HG03469 (cell line): Measurements from ENCODE around the gene GNA12.
A peak's percentile ranks its signal among the peaks of the same experiment; 100 is the strongest.
"Not testable (repeated sequence)": the region's sequence is repeated elsewhere in the genome, so short reads cannot be mapped to it uniquely, and the experiment has no call there.

Experiments
- ATAC-seq: cut with Tn5 transposase; IDR thresholded peaks from one replicate; pipeline ENCODE4 v1.9.1; 2021; ENCODE audit warnings: mild to moderate bottlenecking, moderate library complexity, moderate number of reproducible peaks; ENCODE audit not compliant: unreplicated experiment

GNA12 gene

DNA sequence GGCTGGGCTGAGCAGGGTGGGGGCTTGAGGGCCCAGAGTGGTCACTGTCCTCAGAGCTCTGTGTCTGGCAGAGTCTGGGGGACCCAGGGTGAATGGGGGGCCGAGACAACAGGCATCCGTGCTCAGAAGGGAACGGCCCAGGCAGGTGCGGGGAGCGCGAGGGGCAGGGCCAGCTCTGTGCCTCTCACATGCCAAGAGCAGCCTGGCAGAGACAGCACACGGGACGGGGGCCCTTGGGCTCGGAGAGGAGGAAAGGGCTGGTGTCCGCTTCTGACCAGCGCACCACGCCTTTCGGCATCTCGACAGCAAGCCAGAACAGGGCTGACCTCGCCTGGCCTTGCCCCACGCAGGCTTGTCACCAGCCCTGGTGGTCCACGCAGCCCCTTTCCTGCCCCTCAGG lies 142.7 kb downstream of the GNA12 start:
- ATAC-seq, result no peak

DNA sequence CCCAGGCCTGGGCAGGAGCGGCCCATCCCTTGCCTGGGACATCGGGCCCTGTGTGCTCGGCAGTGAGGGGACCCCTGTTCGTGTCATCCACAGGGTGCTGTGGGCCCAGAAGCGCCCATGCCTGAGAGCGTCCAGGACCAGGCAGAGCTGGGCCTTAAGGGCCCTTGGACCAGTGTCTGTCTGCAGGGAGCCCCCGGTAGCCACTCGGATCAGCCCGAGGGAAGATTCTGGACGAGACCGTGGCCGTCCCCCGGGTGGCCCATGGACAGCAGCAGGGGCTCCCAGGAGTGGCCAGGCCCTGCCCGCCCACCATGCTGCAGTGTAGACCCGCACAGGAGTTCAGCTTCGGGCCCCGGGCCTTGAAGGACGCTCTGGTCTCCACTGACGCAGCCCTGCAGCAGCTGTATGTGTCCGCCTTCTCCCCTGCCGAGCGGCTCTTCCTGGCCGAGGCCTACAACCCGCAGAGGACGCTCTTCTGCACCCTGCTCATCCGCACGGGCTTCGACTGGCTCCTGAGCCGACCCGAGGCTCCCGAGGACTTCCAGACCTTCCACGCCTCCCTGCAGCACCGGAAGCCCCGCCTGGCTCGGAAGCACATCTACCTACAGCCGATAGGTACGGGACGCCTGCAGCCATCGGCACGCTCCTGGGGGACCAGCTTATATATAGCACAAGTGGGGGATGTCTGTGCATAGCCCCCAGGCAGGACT lies 143.8 kb downstream of the GNA12 start:
- ATAC-seq, result no peak

DNA sequence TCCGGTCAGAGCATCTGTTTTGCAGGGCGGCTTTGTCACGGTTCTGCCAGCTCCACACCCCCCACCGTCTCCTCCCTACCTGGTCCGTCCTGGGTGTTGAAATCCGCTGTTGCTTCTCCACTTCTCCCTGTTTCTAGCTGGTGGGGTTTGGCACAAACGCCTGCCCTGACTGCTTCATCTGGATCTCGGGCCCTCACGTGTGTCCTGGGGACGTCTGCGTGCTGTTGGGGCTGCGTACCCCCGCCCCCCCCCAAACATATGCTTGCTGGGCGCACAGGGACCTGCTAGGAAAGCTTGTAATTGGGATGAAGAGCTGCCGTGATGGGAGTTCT lies 144.9 kb downstream of the GNA12 start:
- no peak for ATAC-seq

DNA sequence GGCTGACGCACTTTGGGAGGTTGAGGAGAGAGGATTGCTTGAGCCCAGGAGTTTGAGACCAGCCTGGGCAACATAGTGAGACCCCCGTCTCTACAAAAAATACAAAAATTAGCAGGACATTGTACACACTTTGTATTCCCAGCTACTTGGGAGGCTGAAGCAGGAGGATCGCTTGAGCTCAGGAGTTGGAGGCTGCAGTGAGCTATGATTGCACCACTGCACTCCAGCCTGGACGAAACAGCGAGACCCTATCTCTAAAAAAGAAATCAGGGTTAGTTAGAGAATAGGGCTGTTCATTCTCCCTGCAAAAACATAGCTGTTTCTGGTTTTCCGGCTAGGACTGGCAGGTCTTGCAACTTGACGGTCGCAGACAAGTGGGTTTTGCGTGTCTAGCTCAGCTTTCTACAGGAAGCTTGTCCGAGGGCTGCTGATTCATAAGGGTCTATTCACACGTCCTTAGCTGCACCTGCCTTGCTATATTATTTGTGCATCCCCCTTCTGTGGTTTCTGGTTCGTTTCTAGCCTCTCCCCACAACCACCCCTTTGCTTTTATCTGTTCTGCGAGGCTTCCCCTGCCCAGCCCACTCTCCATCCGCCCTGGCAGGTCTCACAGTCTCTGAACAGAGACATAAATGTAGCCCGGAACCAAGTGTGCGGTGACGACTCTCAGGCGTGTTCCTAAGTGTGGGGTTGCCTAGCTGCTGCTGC lies 145.4 kb downstream of the GNA12 start:
- ATAC-seq, result peak; percentile 84

DNA sequence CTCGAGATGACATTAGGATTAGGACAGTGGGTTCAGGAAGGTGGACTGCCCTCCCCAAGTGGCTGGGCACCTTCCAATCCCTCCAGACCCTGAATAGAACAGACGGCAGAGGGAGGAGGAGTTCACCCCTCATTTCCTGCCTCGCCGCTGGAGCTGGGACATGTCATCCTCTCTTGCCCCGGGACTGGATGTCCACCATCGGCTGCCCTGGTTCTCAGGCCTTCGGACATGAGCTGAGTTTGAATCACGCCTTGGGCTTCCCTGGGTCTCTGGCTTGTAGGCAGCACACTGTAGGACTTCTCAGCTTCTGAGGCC lies 150.0 kb downstream of the GNA12 start:
- ATAC-seq, result not testable (repeated sequence)

DNA sequence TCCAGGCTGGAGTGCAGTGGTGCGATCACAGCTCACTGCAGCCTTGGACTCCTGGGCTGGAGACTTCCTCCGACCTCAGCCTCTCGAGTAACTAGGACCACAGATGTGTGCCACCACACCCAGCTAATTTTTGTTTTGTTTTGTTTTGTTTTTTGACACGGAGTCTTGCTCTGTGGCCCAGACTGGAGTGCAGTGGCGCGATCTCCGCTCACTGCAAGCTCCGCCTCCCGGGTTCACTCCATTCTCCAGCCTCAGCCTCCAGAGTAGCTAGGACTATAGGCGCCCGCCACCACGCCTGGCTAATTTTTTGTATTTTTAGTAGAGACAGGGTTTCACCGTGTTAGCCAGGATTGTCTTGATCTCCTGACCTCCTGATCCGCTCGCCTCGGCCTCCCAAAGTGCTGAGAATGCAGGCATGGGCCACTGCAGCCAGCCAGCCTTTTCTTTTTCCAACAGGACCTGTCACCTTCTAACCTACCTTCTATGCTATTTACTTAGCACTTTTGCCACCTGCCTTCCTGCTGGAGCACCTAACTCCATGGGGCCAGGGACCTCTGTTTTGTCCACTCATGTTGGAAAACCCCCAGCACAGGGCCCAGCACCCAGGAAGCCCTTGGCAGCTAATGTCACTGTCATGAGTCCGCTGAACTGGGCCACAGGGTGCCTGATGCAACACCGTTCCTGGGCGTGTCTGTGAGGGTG lies 150.5 kb downstream of the GNA12 start:
- ATAC-seq, result not testable (repeated sequence)

DNA sequence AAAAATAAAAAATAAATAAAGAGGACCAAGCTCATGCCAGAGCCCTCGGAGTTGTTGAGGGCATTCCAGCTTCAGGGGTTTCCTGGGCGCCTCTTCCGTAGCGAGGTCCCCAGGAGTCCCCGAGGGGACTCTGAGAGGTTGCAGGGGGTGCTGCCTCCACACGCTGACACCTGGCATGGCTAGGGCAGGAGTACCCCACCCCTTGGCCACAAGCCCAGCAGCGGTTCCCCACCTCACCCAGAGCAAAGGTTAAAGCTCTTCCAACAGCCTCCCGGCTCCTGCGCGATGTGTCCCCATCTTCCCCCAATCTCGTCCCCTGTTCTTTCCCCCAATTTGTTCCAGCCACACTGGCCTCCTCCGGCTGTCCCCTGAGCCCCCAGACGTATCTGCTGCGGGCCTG lies 151.6 kb downstream of the GNA12 start:
- ATAC-seq, result no peak

DNA sequence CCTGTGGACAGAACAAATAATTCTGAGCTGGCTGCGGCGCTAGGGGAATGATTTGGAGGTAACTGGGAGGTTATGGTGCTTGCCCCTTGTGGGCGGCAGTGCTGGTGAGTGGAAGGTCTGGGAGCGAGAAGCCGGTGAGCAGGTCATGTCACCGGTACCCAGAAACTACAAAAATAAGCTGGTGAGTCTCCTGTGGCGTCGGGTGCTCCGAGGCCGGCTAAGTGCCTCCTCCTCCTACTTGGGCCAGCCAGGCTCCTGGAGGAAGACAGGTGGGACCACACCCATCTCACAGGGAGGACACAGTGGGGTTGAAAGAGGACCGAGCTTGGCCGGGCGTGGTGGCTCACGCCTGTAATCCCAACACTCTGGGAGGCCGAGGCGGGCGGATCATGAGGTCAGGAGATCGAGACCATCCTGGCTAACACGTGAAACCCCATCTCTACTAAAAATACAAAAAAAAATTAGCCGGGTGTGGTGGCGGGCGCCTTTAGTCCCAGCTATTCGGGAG lies 152.1 kb downstream of the GNA12 start:
- not testable (repeated sequence) for ATAC-seq

DNA sequence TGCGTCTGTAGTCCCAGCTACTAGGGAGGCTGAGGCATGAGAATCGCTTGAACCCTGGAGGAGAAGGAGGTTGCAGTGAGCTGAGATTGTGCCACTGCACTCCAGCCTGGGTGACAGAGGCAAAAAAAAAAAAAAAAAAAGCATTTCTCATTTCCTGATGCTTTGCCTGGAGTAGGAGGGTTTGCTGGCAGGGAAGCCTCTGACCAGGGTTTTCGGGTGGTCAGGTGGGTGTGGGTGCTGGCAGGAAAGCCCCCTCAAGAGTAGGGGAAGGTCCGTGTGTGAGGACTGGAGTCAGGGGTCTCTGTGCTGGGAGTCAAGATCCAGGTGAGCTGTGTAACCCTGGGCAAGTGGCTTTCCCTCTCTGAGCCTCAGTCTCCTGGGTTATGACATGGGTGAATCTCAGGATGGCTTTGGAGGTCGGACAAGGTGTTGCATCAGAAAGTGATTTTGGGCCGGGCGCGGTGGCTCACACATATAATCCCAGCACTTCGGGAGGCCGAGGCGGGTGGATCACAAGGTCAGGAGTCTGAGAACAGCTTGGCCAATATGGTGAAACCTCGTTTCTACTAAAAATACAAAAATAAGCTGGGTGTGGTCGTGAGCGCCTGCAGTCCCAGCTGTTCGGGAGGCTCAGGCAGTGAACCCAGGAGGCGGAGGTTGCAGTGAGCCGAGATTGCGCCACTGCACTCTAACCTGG lies 152.9 kb downstream of the GNA12 start:
- no peak for ATAC-seq

DNA sequence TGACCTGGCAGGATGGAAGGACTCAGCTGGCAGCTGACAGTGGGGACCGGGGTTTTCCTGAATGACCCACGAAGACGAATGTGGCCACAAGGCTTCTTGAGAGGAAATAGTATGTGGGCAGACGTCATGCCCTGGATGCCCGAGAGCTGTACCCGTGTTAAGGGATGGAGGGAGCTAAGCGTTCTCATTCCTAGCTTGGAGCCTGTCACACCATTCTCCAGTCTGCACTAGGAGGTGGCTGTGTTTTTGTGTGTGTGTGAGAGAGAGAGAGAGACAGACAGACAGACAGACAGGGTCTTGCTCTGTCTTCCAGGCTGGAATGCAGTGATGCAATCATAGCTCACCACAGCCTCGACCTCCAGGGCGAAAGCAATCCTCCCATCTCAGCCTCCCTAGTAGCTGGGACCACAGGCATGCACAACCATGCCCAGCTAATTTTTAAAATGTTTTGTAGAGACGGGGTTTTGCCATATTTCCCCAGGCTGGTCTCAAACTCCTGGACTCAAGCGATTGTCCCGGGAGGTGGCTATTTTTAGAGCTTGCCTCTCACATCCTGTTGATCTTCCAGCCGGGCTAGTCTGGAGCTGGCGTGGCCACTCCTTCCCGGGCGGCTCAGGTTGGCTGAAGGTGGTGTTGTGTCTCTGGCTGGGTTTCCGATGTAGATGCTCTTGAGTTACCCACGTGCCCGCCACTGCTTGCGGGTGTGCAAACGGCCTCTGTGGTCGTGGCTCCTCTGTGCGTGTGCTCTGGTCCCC lies 154.0 kb downstream of the GNA12 start:
- no peak for ATAC-seq

DNA sequence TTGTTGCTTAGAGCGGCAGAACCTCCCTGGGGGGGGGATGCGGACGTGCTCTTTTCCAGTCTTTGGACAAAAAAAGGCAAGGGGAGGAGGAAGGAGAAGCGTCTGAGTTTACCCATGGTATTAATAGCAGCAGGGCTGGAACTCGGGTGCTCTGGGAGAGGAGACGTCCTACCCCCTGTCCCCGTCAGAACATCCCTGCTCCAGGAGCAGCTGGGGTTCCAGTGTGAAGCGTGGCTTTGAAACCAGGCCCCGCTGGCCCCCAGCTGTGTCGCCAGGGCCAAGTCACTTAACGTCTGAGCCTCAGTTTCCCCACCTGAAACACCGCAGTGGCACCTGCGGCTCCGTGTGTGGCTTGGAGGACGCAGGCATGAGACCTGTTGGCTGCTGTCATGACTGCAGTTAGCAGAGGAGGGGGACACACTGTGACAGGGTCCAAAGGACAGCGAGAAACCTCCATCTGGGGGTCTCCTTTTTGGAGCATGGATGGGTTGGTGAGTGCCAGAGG lies 154.7 kb downstream of the GNA12 start:
- no peak for ATAC-seq

DNA sequence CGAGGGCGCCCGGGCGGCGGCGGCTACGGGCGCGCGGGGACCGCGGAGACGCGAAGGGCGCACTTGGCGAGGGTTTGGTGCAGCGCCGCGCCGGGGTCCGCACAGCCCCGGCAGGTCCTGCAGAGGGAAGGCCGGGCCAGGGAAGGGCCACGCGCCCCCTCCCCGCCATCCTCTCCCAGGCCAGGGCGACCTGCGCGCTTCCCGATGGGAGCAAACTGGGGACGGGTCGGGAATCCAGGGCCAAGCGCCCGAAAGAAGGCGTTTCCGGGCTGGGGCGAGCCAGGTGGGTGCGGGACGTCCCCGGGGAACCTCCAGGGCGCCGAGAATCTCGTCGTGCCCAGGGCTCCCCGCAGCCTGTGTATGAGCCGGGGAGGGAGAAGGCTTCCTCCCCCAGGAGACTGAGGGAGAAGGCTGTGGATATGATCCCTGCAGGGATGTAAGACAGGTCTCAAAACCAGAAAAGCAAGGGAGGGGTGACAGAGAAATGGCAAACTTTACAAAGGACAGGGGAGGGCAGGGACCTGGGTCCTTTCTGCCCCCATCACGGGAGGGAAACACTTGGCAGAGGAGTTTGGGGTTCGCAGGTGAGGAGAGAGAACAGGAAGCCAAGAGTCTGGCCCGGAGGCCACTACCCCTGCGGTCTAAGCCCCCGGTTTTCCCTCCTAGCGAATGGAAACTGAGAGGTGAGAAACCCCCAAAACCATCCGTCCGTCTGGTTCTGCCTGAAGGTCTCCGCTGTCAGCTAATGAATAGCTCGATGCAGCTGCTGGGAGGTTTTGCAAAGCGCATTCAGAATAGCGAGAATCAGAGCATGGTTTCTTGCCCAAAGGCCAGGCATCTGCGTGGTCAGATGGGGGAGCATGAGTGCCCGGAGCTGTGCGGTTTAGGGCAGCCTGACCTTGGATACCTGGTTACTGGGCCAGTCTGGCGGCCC lies 155.4 kb downstream of the GNA12 start:
- ATAC-seq, result peak; percentile 63

DNA sequence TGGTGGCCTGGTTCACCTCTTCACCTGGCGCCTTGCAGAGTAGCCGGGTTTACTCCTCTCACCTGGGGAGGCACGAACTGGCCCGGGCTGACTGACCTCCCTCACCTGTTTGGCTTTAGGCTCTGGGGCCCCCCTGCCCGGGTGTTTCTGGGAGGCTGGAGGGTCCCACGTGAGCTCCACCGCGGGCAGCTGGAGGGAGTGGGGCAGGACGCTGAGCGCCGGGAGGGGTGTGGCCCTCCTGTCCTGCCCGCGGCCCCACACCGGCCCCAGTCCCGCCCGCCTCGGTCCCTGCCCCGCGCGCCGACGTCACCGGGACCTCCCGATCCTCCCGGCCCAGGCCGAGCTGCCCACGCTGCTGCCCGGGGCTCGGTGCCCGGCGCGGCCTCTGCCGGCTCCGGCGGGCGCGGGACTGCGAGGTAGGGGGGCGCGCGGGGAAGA lies 156.2 kb downstream of the GNA12 start, which contains the start of gene AMZ1:
Gene AMZ1 (plus strand): TSS at position 322 of the 438 bp plus-strand sequence. CDS start 12,250 bp downstream, outside the sequence.
- ATAC-seq, result no peak

DNA sequence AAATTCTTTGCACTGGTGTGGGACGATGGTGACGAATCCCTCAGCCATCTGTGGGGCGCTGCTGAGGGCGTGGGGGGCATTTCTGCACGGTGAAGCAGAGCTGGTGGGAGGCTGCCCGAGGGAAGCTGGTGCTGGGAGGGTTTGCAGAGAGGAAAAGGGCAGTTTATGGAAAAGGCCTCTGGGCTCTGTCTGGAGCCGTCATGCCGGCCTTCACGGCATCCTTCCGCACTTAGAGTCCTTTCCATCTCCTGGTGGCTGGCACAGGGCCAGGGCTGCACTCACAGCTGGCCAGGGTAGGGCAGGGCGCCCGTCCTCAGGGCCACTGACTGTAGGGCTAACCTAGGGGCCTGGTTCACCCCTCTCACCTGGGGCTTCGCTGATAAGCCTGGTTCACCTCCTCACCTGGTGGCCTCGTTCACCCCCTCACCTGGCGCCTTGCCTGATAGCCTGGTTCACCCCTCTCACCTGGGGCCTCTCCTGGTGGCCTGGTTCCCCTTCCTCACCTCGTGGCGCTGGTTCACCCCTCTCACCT lies 156.7 kb downstream of the GNA12 start:
- no peak for ATAC-seq

DNA sequence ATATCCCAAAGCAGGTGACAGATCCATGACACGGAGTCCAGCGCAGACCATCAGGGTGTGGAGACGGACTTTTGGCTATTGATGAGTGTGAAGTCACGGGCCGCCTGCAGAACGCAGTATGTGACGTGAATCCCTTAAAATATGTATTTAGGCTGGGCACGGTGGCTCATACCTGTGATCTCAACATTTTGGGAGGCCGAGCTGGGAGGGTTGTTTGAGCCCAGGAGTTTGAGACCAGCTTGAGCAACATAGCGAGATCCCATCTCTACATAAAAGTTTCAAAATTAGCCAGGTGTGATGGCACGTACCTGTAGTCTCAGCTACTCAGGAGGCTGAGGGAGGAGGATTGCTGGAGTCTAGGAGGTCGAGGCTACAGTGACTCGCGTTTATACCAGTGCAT lies 158.0 kb downstream of the GNA12 start:
- no peak for ATAC-seq

DNA sequence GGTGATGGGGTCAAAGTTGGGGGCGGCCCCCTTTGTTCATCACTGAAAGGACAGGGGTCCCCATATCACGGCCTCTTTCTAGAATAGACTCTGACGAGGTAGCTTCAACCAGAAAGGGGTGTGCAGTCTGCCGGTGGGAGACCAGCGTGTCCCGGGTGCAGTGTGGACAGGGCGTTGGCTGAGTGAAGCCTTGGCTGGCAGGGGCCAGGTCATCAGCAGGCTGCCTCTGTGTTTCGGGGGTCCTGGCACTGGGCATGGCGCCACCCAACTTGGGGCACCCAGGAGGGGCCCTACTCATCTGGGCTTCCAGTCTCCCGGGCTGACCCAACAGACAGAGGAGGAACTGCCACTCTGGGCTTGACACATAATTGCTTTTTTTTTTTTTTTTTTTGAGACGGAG lies 159.6 kb downstream of the GNA12 start:
- ATAC-seq, result no peak

DNA sequence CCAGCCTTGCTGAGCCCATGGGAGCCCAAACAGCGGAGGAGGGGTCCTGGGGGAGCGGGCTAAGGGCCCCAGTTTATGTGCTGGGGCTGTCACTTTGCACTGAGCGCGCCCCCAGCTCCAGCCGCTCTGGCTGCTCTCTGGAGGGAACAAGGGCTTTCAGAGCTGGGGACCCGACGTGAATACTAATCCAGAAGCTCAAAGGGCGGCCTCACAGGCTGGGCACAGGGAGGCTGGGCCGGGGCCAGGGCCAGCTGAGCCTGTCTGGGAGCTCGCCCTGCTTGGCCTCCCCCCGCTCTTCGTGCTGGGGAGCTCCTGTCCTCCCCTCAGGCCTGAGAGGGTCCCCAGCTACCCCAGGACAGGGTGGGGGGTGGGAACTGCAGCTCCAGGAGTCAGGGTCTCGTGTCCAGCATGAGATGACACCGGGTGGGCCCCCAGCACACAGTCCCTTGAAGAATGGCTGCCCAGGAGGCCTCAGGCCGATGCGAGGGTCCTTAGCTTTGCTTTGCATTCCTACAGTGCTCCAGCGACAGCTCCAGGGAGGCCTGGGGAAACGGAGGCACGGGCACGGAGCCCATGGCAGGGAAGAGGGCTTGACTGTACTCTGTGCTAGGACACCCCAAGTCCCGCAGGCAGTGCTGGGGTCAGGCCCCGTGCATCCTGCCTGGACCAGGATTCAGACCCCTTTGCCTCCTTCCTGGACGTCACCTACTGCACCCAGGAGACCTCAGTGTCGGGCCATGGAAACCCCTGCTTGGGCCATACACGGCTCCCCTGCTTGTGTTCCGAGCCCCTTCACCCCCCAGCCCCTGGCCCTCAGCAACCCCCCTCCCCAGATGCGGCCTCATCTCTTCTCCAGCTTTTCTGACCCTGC lies 161.9 kb downstream of the GNA12 start:
- no peak for ATAC-seq
